K562 (cell line): ENCODE data around the gene NRXN3. TPM values are rescaled to one million over a fixed set of nuclear protein-coding genes. Genes with fewer than 3 reads are reported as not detected.

ENCODE experiments used
- ATAC-seq: fragments of 200-7000 bp; cut with Tn5 transposase; 3 replicates; pipeline ENCODE4 v1.9.1; 2020; ENCODE audit warnings: moderate library complexity
- BruUV-seq: library from RNA; stranded (reverse); fragments of 400-500 nt; replicated peaks from 2 replicates; lab custom pipeline; 2021; lab: Mats Ljungman, UMichigan
- CTCF ChIA-PET: fragments of 300-600 bp; formaldehyde crosslinking; extraction: SDS; loops from one replicate; lab custom pipeline; 2021; ENCODE audit warnings: low intra/inter-chr PET ratio; lab: Yijun Ruan, JAX
- POLR2A ChIA-PET: fragments of 300-600, 350-650 bp; sonication (Branson Sonifier 250); formaldehyde crosslinking; extraction: SDS; loops from one replicate; lab custom pipeline; 2021; ENCODE audit warnings: antibody characterized with exemption, inconsistent platforms; lab: Yijun Ruan, JAX
- DNase-seq, 4 experiments: peaks; one replicate each; pipeline versions ENCODE4 v3.0.0 to v3.0.0-alpha.2; 2011 to 2018; ENCODE audit warnings: low spot score in 3 of 4, mixed read lengths in 3 of 4; ENCODE audit errors: extremely low read depth in 1 of 4
- FAIRE-seq: peaks from 2 replicates; lab custom pipeline; 2011; peaks lifted over from hg19 to GRCh38; lab: Jason Lieb, UNC
- H2AFZ ChIP-seq: 2 replicates; pipeline ENCODE4 v1.6.0; 2011; ENCODE audit warnings: low read depth, low read length, control low read depth, inconsistent platforms
- H3K27ac ChIP-seq: fragments of 200-600 bp; 3 replicates; pipeline ENCODE4 v1.8.0; 2011; ENCODE audit warnings: low read depth, mild to moderate bottlenecking, control low read depth, inconsistent platforms, low read length, moderate library complexity, mixed read lengths; ENCODE audit errors: extremely low read depth
- H3K27me3 ChIP-seq, 2 experiments: fragments of 300-600 bp in 1 of 2; 2 replicates in 1 of 2; 3 replicates in 1 of 2; pipeline versions ENCODE4 v1.6.0 to v1.8.0; 2011; ENCODE audit warnings: inconsistent platforms in 2 of 2, low read length in 2 of 2, mild to moderate bottlenecking in 1 of 2, mixed read lengths in 1 of 2, moderate library complexity in 1 of 2; ENCODE audit not compliant: control insufficient read depth in 2 of 2, insufficient read depth in 2 of 2
- H3K36me3 ChIP-seq: fragments of 300-600 bp; 3 replicates; pipeline ENCODE4 v1.8.0; 2011; ENCODE audit warnings: mild to moderate bottlenecking, low read length, inconsistent platforms; ENCODE audit not compliant: control insufficient read depth, insufficient read depth
- H3K4me1 ChIP-seq, 2 experiments: fragments of 200-600 bp in 1 of 2; replicated peaks in 1 of 2; 2 replicates in 1 of 2; 3 replicates in 1 of 2; pipeline versions ENCODE4 v1.5.1 to v1.8.0; 2011; ENCODE audit warnings: inconsistent platforms in 2 of 2, low read length in 2 of 2, mild to moderate bottlenecking in 1 of 2, mixed read lengths in 1 of 2, moderate library complexity in 1 of 2; ENCODE audit not compliant: control insufficient read depth in 2 of 2, insufficient read depth in 2 of 2
- H3K4me2 ChIP-seq: 2 replicates; pipeline ENCODE4 v1.6.1; 2011; ENCODE audit warnings: low read length, control low read depth, inconsistent platforms, mixed read lengths; ENCODE audit not compliant: insufficient read depth
- H3K4me3 ChIP-seq: fragments of 200-600 bp; sonication (generic), shearing (Covaris generic); 2 replicates; pipeline ENCODE4 v1.5.1; 2016; ENCODE audit warnings: control low read depth, inconsistent platforms
- H3K79me2 ChIP-seq: fragments of 200-600 bp; 3 replicates; pipeline ENCODE4 v1.8.0; 2011; ENCODE audit warnings: low read length, inconsistent platforms; ENCODE audit not compliant: control insufficient read depth, insufficient read depth
- H3K9ac ChIP-seq, 2 experiments: 2 replicates each; pipeline versions ENCODE4 v1.6.0 to v1.6.1; 2011; ENCODE audit warnings: low read depth in 2 of 2, low read length in 2 of 2, control low read depth in 1 of 2, inconsistent platforms in 1 of 2, mild to moderate bottlenecking in 1 of 2, mixed read lengths in 1 of 2; ENCODE audit not compliant: insufficient read depth in 1 of 2
- H3K9me1 ChIP-seq: one replicate; pipeline ENCODE4 v1.6.0; 2011; ENCODE audit warnings: inconsistent platforms, mild to moderate bottlenecking, low read length, moderate library complexity; ENCODE audit not compliant: control insufficient read depth, insufficient read depth
- H3K9me3 ChIP-seq: replicated peaks from 2 replicates; pipeline ENCODE4 v1.5.1; 2011; ENCODE audit warnings: low read depth, low read length, inconsistent platforms; ENCODE audit not compliant: control insufficient read depth, insufficient read depth
- H4K20me1 ChIP-seq: replicated peaks from 2 replicates; pipeline ENCODE4 v1.6.1; 2011; ENCODE audit warnings: low read length, inconsistent platforms, mixed read lengths; ENCODE audit not compliant: control insufficient read depth, insufficient read depth
- CHD4 ChIP-seq: fragments of 200-600 bp; sonication (generic); IDR thresholded peaks from 3 replicates; pipeline ENCODE4 v1.6.1; 2012; ENCODE audit warnings: low read depth, mild to moderate bottlenecking, mixed read lengths, low read length, inconsistent platforms; ENCODE audit not compliant: insufficient read depth, insufficient replicate concordance, poor library complexity, severe bottlenecking
- ELF4 ChIP-seq: fragments of 450-650 bp; formaldehyde crosslinking; IDR thresholded peaks from 2 replicates; pipeline ENCODE4 v1.4.0; 2022; ENCODE audit warnings: missing genetic modification characterization
- ETV5 ChIP-seq: sonication (generic); formaldehyde crosslinking; IDR thresholded peaks from 2 replicates; pipeline ENCODE4 v1.4.0; 2020; ENCODE audit warnings: low read depth, mild to moderate bottlenecking, missing genetic modification reagents
- FOXJ2 ChIP-seq: fragments of 200-800 bp; sonication (Bioruptor generic); IDR thresholded peaks from 2 replicates; pipeline ENCODE4 v1.6.1; 2016; ENCODE audit warnings: missing genetic modification characterization, missing compliant biosample characterization
- FUS ChIP-seq: fragments of 200-400 bp; formaldehyde crosslinking; optimal IDR thresholded peaks from 2 replicates; pipeline ENCODE3; 2017; ENCODE audit warnings: low read depth, low read length
- HLTF ChIP-seq: fragments of 450-650 bp; IDR thresholded peaks from 2 replicates; pipeline ENCODE4 v1.6.1; 2016
- HNRNPK ChIP-seq: fragments of 200-400 bp; formaldehyde crosslinking; IDR thresholded peaks from one replicate; pipeline ENCODE4 v1.6.1; 2018; ENCODE audit warnings: mild to moderate bottlenecking, low read depth, low read length; ENCODE audit not compliant: poor library complexity, severe bottlenecking
- JUNB ChIP-seq: fragments of 450-650 bp; formaldehyde crosslinking; conservative IDR thresholded peaks from 2 replicates; pipeline ENCODE4 v1.4.0; 2020; ENCODE audit warnings: mild to moderate bottlenecking
- POLR3A ChIP-seq: IDR thresholded peaks from 2 replicates; pipeline ENCODE4 v1.6.1; 2011; ENCODE audit warnings: borderline replicate concordance, mild to moderate bottlenecking, moderate library complexity; ENCODE audit not compliant: insufficient read length, insufficient read depth; ENCODE audit errors: extremely low read depth
- RUNX1 ChIP-seq: sonication (generic); IDR thresholded peaks from 2 replicates; pipeline ENCODE4 v1.6.1; 2016; ENCODE audit warnings: antibody characterized with exemption, low read depth
- SAFB ChIP-seq: fragments of 200-400 bp; formaldehyde crosslinking; IDR thresholded peaks from 2 replicates; pipeline ENCODE4 v1.6.1; 2017; ENCODE audit warnings: low read depth, low read length, borderline replicate concordance
- SRF ChIP-seq, 2 experiments: fragments of 250-450, 450-650 bp in 1 of 2; sonication (Bioruptor Pico) in 1 of 2; sonication (generic) in 1 of 2; formaldehyde crosslinking; IDR thresholded peaks; 2 replicates each; pipeline versions ENCODE4 v1.5.0 to v1.5.1; 2020 to 2022; ENCODE audit warnings: mild to moderate bottlenecking in 1 of 2, missing genetic modification reagents in 1 of 2
- SRSF3 ChIP-seq: fragments of 200-400 bp; formaldehyde crosslinking; IDR thresholded peaks from 2 replicates; pipeline ENCODE4 v1.6.1; 2016; ENCODE audit warnings: mild to moderate bottlenecking, low read length, moderate library complexity; ENCODE audit not compliant: insufficient read depth
- TAF7 ChIP-seq: fragments of 450-650 bp; IDR thresholded peaks from 2 replicates; pipeline ENCODE4 v1.6.1; 2016; ENCODE audit warnings: missing genetic modification characterization, missing compliant biosample characterization
- ZKSCAN3 ChIP-seq: fragments of 250-450 bp; sonication (Bioruptor Pico); IDR thresholded peaks from 2 replicates; pipeline ENCODE4 v1.4.0; 2020
- ZNF766 ChIP-seq: fragments of 200-800 bp; sonication (Bioruptor generic); conservative IDR thresholded peaks from 2 replicates; pipeline ENCODE4 v1.6.1; 2016; ENCODE audit warnings: missing genetic modification characterization, missing compliant biosample characterization
- WGBS: fragments of 100-300 bp; shearing (Covaris generic); methylation state at CpG from one replicate; pipeline ENCODE4 v1.1.6; 2016; ENCODE audit warnings: low coverage, mixed read lengths; ENCODE audit not compliant: insufficient coverage; ENCODE audit errors: missing lambda C conversion rate; 5-methylcytosine and 5-hydroxymethylcytosine counted together
- in situ Hi-C: fragments of 300-500 bp; cut with MboI; formaldehyde crosslinking; loops from 4 replicates; pipeline ENCODE4 v1.15.0; 2018; ENCODE audit warnings: inconsistent platforms, mixed read lengths
- intact Hi-C: fragments of 100-400 bp; cut with micrococcal nuclease; formaldehyde crosslinking; loops from 2 replicates; pipeline ENCODE4 v1.14.2; 2022
- polyA plus RNA-seq, 8 experiments: library from polyadenylated mRNA; depleted of rRNA in 4 of 8; stranded (reverse) in 5 of 8; unstranded in 3 of 8; fragments of >200 nt; fragmentation: Nextera tagmentation in 2 of 8; fragmentation: Illumina TruSeq in 1 of 8; extraction: Ambion mirVana in 2 of 8; extraction: Trizol in 1 of 8; gene quantifications; 2 replicates each; pipeline versions ENCODE4 v1.2.1 to v1.2.3, GENCODE V29; 2011 to 2014; ENCODE audit warnings: inconsistent platforms in 1 of 8, missing spikeins in 1 of 8
- total RNA-seq, 7 experiments: library from RNA; depleted of rRNA in 6 of 7; stranded (reverse); fragments of >200 nt in 6 of 7; fragmentation: Illumina TruSeq in 2 of 7; extraction: Trizol in 2 of 7; gene quantifications; 2 replicates each; pipeline versions ENCODE4 v1.2.1 to v1.2.3, GENCODE V29; 2011 to 2021; ENCODE audit warnings: low replicate concordance in 1 of 7

NRXN3 gene
- total and polyA plus RNA-seq, 9 of the 15 experiments (the other 6 are each of a cell fraction or from before 2014, with no cell fraction given): 0.09 TPM; not detected in 8

DNA sequence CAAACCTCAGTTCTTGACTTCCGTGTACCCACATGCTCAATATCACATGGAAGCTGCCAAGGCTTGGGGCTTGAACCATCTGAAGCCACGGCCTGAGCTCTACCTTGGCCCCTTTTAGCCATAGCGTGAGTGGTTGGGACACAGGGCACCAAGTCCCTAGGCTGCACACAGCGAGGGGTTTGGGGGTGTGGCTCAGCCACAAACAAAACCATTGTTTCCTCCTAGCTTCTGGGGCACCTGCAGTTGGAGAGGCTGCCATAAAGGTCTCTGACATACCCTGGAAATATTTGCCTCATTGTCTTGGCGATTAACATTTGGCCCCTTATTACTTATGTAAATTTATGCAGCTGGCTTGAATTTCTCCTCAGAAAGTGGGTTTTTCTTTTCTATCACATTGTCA, 628.6 kb downstream of the NRXN3 start (continued):
- TF ChIP-seq SRSF3 (no peak), TAF7 (tag) (no peak)

- Histone ChIP-seq H3K9me1 (no peaks in the 10 kb centered on the region), H3K79me2 (no peaks in the 10 kb centered on the region), H3K27me3 (no peaks in the 10 kb centered on the region), H3K27ac (no peak overlapping the region), H3K4me1 (no peaks in the 10 kb centered on the region), H3K9me3 (no peaks in the 10 kb centered on the region), H3K4me3 (no peak overlapping the region), H3K9ac (no peak overlapping the region), H3K36me3 (no peaks in the 10 kb centered on the region), H3K4me2 (no peak overlapping the region), H2AFZ (no peak overlapping the region), H4K20me1 (no peaks in the 10 kb centered on the region)
- DNase-seq: no peak
- no peak for ATAC-seq
- intact Hi-C loops (no loop called here), in situ Hi-C loops (no loop called here)
- BruUV-seq: no TSS peak
- WGBS: 0% methylated on average over 3 of the region's 3 CpGs
- TF ChIP-seq FUS (no peak), HNRNPK (no peak)
- ChIA-PET POLR2A (no interaction called here), CTCF (no interaction called here)
- FAIRE-seq: no peak
These were observed 635.4 kb downstream of the NRXN3 start for GRCh38 chr14:78805570-78805969.

DNA sequence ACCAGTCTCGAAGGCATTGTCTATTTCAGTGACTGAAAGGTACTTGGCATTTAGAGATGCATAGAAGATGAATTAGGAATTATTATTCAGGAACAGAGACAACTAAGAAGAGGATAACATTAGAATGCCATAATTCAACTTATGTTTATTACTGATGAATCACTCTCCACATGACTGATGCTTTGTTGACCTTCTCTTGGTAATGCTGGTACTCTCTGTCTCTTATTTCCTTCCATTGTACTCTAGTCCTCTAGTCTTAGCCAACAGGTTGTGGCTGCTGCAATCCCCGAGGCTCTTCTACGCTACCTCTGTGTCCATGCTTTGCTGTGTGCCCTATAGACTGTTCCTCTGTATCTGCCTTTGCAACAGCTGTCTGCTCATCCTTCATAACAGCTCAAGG, 652.9 kb downstream of the NRXN3 start:
- no peaks in the 10 kb centered on the region for H3K79me2 ChIP-seq
- CTCF ChIA-PET: no interaction called here
- TF ChIP-seq ELF4 (CRISPR knock-in tag) (no peak), SRF (CRISPR knock-in tag; IDR thresholded peaks at IDR 0.05) (no peak), ZNF766 (CRISPR knock-in tag) (no peak), SAFB (no peak), POLR3A (no peak), RUNX1 (no peak), ZKSCAN3 (CRISPR knock-in tag) (no peak), FOXJ2 (tag) (no peak), ETV5 (CRISPR knock-in tag) (no peak), JUNB (CRISPR knock-in tag) (no peak), HLTF (no peak), CHD4 (no peak)

More for the DNA sequence above, 652.9 kb downstream of the NRXN3 start:
- ATAC-seq (no peak), DNase-seq (no peak), FAIRE-seq (no peak)
- Histone ChIP-seq H3K27me3 (no peaks in the 10 kb centered on the region), H3K9me1 (no peaks in the 10 kb centered on the region), H3K27ac (no peak overlapping the region), H3K9me3 (no peaks in the 10 kb centered on the region), H3K4me1 (no peaks in the 10 kb centered on the region), H4K20me1 (no peaks in the 10 kb centered on the region), H3K4me3 (no peak overlapping the region), H2AFZ (no peak overlapping the region), H3K9ac (no peak overlapping the region), H3K4me2 (no peak overlapping the region), H3K36me3 (no peaks in the 10 kb centered on the region)
- intact Hi-C loops (no loop called here), in situ Hi-C loops (no loop called here)
- BruUV-seq: no TSS peak
- WGBS: 3% methylated on average over 3 of the region's 3 CpGs
- POLR2A ChIA-PET: no interaction called here
